AG09309 (cell line): ENCODE results near the gene FAAH2.

ENCODE experiments used
- DNase-seq: peaks from one replicate; pipeline ENCODE4 v3.0.0-alpha.2; 2010; ENCODE audit warnings: low read depth
- H3K4me3 ChIP-seq: 2 replicates; pipeline ENCODE4 v1.5.1; 2011; ENCODE audit warnings: mild to moderate bottlenecking, low read depth, low read length, moderate library complexity; ENCODE audit not compliant: control insufficient read depth
- TF ChIP-seq, protein P1 (sequence below): IDR thresholded peaks from 2 replicates; pipeline ENCODE4 v1.5.1; 2011; ENCODE audit warnings: mild to moderate bottlenecking, low read depth, low read length, inconsistent platforms; ENCODE audit not compliant: insufficient read depth, control insufficient read depth; ENCODE audit errors: missing control alignments

FAAH2 gene

DNA sequence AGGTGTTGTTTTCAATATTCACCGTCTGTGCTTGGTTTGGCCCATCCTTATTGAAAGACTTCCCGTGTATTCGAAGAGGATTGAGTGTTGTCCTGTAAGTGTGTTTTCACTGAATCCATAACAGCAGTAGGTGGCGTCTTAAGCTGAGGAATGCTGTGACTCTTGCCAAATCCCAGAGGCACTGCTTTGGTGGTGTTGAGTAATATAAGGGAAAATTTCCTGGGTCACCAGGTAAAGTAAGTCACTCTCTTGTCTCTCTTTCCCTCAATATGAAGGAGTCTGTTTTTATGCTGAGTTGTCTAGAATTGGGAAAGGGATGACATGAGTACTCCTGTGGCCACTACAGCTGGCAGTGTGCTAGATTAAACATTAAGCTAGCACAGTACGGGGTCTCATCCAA, 158.6 kb downstream of the FAAH2 start:
- H3K4me3 ChIP-seq: no peak overlapping the region
- DNase-seq: no peak
- TF ChIP-seq, protein P1, sequence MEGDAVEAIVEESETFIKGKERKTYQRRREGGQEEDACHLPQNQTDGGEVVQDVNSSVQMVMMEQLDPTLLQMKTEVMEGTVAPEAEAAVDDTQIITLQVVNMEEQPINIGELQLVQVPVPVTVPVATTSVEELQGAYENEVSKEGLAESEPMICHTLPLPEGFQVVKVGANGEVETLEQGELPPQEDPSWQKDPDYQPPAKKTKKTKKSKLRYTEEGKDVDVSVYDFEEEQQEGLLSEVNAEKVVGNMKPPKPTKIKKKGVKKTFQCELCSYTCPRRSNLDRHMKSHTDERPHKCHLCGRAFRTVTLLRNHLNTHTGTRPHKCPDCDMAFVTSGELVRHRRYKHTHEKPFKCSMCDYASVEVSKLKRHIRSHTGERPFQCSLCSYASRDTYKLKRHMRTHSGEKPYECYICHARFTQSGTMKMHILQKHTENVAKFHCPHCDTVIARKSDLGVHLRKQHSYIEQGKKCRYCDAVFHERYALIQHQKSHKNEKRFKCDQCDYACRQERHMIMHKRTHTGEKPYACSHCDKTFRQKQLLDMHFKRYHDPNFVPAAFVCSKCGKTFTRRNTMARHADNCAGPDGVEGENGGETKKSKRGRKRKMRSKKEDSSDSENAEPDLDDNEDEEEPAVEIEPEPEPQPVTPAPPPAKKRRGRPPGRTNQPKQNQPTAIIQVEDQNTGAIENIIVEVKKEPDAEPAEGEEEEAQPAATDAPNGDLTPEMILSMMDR: no peak

DNA sequence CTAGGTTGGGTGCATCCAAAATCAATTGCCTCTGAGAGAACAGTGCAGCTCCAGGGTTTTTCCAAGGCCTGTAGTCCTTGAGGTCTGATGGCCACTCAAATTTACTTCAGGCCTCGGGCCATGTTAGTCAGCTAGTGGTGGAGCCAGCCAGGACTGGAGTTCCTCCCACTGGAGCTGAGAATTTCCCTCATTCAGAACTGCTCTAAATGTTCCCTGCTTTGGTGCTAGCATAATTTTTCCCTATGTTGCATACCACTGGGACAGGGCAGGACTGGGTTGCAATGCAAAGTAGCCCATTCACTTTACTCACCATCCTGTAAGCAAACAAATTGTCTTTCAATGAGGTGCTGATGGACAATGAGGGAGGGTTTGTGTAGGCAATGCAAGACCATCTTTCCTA, 159.3 kb downstream of the FAAH2 start:
- H3K4me3 ChIP-seq: no peak overlapping the region
- no peak for DNase-seq
- TF ChIP-seq, protein P1: no peak

DNA sequence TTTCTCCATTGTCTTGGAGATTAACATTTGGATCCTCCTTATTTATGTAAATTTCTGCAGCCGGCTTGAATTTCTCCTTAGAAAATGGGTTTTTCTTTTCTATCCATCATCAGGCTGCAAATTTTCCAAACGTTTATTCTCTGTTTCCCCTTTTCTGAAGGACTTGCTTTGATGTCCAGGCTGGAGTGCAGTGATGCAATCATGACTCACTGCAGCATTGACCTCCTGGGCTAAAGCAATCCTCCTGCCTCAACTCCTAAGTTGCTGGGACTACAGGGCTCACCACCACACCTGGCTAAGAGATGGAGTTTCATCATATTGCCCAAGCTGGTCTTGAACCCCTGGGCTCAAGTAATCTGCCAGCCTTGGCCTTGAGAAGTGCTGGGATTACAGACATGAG, 161.3 kb downstream of the FAAH2 start:
- TF ChIP-seq, protein P1: no peak
- DNase-seq: no peak
- H3K4me3 ChIP-seq: no peak overlapping the region

DNA sequence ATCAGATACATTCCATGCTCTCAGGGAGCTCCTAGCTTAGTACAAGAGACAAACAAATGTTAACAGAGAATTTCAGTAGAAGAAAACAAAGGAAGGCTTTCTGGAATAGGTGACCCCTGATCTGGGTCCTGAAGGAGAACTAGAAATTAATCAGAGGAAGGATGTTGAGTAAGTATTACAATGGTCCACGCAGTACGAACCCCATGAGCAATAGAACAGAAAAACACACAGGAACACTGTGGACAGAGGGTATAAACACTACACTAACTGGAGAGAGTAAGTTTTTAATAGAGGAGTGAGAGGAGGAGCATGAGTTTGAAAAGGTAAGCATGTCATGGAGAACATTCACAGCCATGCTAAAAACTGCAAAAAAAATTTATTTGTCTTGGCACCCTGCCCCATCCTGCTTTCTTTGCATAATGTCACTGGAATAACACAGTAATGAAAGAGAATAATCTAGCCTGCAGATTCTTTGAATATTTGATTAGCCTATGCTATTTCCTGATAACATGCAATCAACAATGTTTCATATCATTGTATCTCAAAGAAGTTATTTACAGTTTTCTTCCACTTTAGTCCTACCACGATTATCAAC, 165.0 kb downstream of the FAAH2 start:
- DNase-seq: no peak
- TF ChIP-seq, protein P1: no peak

DNA sequence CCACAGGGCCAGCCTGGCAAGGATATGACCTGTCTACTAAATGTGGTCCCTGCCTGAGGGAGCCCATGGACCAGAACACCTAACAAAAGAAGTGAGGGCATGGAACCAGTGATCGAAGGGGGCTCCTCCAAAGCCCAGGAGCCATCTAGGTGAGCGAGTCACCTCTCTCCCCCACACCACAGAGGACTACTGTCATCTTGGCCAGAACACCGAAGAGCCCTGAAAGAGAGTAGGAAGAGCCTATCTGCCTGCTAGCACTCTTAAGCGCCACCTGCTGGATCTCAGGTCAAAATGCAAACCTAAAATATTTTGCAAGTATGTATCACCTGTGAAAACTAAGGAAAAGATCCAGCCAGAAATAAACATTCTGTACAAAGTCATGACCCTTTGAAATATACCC, 167.4 kb downstream of the FAAH2 start:
- no peak overlapping the region for H3K4me3 ChIP-seq
- TF ChIP-seq, protein P1: peak; percentile 69
- DNase-seq: no peak

More for the DNA sequence above, 165.0 kb downstream of the FAAH2 start:
- H3K4me3 ChIP-seq: no peak overlapping the region

DNA sequence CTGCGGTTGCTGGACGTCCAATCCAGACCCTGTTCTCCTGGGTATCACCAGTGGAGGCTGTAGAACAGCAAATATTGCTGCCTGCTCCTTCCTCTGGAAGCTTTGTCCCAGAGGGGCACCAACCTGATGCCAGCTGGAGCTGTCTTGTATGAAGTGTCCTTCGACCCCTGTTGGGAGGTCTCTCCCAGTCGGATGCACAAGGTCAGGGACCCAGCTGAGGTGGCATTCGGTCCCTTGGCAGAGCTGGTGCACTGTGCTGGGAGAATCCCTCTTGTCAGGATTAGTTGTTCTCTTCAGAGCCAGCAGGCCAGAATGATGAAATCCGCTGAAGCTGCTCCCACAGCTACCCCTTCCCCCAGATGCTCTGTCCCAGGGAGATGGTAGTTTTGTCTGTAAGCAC, 195.0 kb downstream of the FAAH2 start:
- TF ChIP-seq, protein P1: no peak
- no peak overlapping the region for H3K4me3 ChIP-seq
- no peak for DNase-seq

DNA sequence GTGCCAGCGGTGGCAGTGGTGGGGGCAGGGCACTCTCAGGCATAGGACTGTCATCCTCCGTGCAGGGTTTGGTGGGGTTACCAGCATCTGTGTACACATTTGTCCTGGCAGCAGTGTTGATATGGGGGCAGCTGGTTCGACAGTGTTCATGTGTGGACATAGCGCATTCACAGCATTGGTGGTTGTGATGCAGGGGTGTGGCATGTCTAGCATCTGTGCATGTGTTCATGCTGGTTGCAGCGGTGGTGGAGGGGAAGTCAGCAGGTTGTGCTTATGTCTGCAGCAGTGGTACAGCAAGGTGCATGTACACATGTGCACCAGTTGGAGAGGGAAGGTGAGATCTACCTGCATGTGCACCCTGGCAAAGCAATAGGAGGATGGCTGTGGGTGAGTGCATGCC, 230.0 kb downstream of the FAAH2 start:
- TF ChIP-seq, protein P1: no peak
- no peak for DNase-seq
- no peak overlapping the region for H3K4me3 ChIP-seq
